Activated CD8-positive, alpha-beta memory T cell treated with anti-CD3 and anti-CD28 coated beads, Interleukin-2, amount 50 U/mL, for 1 hour (primary cell): ENCODE results near the gene LHPP.

Source experiments
- DNase-seq: peaks from one replicate; pipeline ENCODE4 v3.0.0-alpha.2; 2020; ENCODE audit errors: extremely low read depth

Gene LHPP

DNA sequence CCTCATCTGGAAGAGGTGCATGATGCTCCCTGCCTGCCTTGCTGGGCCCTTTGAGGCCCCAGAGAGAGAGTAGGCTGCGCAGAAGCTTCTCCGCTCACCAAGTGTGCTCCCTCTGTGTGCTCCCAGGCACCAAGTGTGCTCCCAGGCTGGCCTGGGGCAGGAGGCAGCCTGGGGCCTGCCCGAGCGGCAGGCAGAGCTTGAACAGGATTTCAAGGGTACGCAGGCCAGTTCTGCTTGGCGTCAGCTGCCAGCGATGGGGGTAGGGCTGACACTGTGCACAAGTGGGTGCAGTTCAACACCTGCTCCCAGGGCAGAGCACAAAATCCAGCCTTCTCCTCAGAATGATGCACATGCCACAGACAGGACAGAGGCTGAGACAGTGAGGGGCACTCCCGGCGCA is 162.8 kb downstream of the LHPP start:
- DNase-seq = no peak

DNA sequence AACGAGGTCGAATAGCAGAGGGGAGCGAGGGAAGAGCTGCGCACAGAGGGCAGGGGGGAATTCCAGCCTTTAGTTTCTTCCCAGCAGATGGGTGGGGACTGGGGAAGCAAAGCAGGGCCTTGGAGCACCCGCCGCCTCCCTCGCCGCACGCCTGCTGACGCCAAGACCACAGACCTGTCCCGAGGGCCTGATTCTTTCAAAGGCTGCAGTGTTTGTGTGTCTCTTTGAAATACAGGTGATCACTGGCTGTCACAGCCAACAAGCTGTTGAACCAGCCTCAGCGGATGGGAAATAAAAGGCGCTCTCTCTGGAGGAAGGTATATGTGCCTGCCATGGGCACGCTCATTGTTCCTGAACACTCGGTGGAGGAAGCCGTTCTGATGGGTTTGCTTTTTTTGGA is 163.3 kb downstream of the LHPP start:
- no peak for DNase-seq

GRCh38 chr10:124625831-124626238 is 164.2 kb downstream of the LHPP start:
- no peak for DNase-seq

- DNase-seq = no peak
These were observed 165.2 kb downstream of the LHPP start for GRCh38 chr10:124626759-124627380.

DNA sequence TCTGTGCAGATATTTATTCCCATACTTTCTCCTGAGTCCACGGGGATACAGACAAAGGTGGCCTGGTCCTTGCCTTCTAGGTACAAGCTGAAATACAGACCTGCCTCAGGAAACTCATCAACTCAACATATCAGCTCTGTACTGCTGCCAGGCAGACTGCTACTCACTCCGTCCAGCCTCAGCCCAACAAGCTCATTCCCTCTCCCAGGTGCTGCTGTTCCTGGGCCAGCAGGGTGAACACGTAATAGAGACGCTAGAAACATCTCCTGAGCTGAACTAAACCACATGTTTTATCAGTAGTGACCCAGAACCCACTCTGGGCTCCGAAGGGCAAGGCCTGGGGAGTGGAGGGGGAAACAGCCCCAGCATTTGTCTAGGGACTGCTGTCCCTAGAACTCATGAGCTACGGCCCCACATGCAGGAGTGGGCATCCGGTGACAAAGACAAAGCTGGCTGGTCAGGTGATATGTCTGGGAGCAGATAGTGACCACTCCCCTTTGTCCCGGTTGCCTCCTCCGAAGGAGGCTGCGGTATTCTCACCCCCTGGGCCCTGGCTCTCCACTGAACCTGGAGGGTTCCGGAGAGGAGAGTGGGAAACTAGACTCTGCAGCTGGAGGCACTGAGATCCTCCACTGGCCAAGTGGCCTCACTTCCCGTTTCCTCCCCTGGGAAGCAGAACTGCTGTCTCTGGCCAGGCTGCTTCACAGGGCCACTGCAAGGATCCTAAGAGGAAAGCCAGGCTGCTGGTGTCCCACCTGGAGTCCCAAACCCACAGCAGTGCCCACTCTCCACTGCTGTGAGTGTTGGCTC is 166.4 kb downstream of the LHPP start:
- DNase-seq = no peak

- DNase-seq = no peak
These were observed 167.0 kb downstream of the LHPP start for GRCh38 chr10:124628676-124629021.

- DNase-seq = no peak
These were observed 167.8 kb downstream of the LHPP start for GRCh38 chr10:124629415-124629814.

GRCh38 chr10:124629842-124630241 is 168.2 kb downstream of the LHPP start:
- DNase-seq = no peak

DNA sequence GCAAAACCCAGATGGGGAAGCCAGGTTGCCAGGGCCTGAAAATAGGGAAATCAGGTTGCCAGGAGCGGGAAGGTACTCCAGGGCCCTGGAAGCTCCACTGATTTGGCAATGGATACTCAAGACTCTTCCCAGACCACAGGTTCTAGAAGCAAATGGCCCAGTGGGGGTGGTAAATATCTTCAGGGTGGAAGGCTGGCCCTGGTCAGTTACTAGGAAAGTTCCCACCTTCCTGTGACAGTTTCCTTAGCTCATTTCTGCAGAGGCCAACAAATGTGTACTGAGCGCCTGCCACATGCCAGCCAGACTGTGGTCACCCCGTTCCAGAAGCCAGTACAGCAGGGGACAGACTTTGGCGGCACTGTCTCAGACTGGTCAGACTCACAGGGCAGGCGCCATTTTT is 168.9 kb downstream of the LHPP start:
- DNase-seq = no peak

DNA sequence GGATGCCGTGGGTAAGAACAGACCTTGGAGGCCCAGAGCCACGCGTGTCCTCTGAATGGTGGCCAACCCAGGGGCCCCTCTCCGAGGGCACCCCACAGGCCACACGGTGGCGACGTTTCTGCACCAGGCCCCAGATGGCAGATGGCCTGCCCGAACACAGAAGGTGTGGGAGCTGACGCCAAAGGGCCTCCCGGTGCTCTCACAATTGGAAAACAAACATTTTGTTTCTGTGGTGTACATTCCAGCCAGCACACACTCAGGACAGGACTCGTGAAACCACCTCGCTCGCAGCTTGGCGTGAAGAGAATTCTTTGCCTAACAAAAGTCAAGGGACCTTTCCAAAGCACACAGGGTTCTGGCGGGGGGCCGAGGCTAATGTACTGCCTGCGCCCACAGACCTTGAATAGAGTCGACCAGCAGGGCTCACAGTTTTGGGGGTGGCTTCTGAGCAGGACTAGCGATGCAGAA is 170.5 kb downstream of the LHPP start:
- no peak for DNase-seq

DNA sequence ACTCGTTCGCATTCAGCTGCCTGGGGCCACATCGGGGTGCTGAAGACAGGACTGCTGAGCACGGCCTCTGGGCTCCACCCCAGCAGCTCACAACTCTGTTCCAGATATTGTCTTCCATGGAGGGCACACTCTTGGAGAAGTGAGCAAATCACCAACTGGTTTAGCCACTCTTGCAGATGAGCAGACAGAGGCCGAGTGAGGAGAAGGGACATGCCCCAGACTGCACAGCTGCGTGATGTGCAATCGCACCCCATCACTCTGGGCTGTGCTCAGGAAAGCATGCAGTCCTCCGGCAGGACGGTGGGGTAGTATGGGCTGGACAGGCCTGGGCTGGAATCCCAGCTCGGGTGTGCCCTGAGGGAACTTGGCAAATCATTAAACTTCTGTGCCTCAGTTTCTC is 170.9 kb downstream of the LHPP start:
- no peak for DNase-seq

- no peak for DNase-seq
These were observed 174.8 kb downstream of the LHPP start for GRCh38 chr10:124636271-124636995.

GRCh38 chr10:124637091-124637700 is 175.6 kb downstream of the LHPP start:
- DNase-seq = no peak

DNA sequence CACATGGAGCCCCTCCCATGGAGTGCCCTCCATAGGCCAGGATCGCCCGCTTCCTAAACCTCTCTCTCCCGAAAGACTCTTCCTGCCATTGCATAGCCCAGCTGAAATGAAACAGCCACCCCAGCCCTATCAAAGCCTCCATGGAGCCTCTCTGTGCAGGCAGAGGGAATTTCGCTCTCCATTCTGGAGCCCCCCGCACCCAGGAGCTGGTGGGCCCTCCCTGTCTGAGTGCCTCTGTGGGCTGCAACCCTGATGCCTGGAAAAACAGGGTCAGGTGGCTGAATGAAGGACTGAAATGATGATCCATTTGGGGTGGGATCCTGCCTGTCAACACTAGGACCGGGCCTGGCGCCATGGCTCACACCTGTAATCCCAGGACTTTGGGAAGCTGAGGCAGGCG is 176.1 kb downstream of the LHPP start:
- DNase-seq = no peak

DNA sequence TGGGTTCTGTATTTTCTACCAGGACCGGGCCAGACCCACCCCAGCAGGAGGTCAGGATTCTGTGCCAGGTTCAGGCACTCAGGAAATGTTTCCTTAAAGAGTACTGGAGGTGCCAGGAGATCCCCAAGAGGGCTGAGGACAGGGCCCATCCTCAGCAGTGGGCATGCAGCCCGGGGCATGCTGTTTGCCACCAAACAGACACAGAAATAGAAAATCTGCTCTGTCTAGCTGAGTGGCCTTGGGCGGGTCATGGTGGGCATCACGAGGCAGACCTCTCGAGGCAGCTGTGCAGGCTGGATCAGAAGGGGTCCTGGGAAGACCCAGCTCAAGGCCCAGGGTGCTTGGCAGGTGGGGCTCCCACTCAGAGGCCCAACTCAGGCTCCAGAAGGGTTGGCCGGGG is 177.6 kb downstream of the LHPP start:
- no peak for DNase-seq

- no peak for DNase-seq
These were observed 178.0 kb downstream of the LHPP start for GRCh38 chr10:124639646-124640045.

DNA sequence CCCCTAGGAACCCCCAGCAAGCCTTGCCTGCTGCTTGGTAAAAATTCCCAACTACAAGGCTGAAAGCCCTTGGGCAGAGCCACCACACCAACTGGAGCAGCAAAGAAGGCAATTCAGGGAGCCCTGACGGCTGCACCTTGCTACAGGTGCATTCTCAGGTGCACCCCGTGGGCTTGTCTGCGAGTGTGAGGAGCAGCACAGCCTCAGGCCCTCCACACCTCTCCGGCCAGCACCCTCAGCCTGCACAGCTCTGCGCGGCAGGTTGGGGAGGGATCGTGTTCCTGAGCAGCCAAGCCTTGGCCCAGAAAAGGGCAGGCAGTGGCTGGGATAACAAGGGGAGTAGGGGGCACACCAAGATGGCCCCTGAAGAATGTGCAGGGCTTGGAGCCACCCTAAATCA is 178.4 kb downstream of the LHPP start:
- DNase-seq = no peak

- DNase-seq = no peak
These were observed 179.1 kb downstream of the LHPP start for GRCh38 chr10:124640538-124641231.

- no peak for DNase-seq
These were observed 179.9 kb downstream of the LHPP start for GRCh38 chr10:124641282-124642087.

DNA sequence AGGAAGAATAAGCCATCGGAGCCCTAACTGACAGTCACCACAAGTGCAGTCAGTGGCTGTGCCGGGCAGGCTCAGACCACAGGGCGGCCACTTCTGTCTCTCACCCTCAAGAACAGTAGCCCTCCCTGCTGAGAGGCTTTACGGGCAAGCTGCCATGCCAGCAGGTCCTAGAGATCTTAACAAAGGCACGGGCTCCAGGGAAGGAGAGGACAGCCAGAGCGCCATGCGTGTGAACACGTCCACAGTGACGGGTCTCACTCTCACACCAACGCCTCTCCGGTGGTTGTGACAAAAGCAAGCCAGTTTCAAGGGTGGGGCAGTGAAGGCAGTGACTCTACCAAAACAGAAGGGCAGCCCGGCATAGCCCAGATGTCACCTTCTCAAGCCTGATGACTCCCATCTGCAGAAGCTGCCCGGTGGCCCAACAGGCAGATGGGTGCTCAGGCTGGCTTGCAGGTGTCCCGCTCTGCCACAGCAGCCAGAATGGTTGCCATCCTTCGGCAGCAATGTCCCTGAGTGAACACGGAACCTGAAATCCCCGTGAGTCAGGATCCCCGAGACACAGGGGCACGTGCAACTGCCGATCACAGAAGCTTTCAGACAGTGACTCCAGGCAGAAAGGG is 180.6 kb downstream of the LHPP start:
- DNase-seq = no peak
